ENCODE data around the gene RIPK3.

RIPK3 gene

GRCh38 chr14:24323341-24323740, 16.4 kb downstream of the RIPK3 start:
- no peak for DNase-seq (ENCODE audit: low read depth, low spot score)

DNA sequence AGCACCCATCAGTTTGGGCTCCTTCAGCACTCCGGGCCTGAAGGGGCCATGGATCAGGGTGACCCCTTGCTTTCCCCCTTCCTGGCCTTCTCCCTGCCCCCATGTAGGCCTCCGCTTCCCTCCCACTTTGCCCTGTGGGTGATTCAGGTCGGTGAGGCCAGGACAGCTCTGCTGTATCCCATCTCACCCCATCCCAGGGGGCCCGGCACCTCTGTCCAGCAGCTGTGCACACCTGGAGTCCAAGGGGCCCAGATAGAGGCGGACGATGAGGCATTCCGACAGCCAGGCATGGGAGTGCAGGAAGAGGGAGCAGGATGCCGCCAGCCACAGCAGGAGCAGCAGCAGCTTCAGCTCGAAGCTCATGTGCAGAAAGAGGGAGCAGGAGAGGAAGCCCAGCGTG, 17.1 kb downstream of the RIPK3 start:
- DNase-seq (ENCODE audit: low read depth, low spot score): no peak

DNA sequence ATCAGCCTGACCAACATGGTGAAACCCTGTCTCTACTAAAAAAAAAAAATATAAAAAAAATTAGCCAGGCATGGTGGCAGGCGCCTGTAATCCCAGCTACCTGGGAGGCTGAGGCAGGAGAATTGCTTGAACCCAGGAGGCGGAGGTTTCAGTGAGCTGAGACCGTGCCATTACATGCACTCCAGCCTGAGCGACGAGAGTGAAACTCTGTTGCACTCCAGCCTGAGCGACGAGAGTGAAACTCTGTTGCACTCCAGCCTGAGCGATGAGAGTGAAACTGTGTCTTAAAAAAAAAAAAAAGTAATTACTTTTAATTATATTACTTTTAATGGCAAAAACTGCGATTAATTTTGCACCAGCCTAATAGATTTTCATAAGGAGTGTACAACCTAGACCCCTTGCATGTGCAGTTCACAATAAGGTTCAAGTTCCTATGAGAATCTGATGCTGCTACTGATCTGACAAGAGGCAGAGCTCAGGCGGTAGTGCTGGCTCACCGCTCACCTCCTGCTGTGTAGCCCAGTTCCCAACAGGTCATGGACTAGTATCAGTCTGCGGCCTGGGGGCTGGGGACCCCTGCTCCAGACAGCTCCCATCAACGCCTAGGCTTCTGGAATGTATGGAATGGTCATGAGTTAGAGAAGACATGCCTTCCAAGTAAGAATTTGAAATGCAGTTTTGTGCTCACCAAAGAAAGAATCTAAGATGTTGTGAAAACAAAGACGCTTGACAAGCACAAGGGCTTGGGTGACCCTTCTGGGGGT, 18.4 kb downstream of the RIPK3 start:
- DNase-seq (ENCODE audit: low read depth, low spot score): peak; percentile 60

DNA sequence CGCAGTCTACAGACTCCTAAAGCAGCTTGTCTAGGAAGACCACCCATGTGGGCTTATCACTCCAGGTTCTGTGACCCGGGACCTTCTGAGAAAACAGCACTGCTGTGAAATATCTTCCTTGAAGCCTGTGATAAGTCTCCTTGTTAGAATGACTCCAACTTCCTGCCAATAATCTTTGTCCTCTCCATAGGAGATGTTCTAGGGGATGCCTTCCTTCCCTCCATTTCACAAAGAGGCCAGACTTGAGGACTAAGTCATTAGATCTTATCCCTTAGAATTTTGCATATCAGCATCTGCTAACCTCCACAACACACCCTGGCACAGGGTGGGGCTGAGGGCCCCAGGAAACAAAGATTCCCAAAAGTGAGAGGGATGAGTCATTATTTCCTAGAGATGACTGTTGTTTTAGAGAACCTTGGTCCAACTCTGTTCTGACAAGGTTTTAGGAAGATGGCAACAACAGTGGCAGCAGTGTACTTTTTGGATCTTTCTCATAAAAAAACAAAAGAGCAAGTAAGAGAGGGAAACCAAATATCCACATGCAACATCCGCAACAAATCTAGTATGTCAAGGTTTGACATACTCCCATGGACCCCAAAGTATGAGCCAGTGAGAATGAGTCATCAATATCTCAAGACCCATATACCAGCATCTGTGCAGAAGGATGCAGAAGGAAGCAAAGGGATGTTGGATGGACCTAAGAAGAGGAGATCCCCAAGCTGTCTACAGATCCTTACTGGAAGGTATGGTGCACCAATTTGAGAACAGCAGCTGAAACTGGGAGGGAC, 22.5 kb downstream of the RIPK3 start:
- DNase-seq (ENCODE audit: low read depth, low spot score): peak; percentile 16

GRCh38 chr14:24316597-24316950, 23.2 kb downstream of the RIPK3 start:
- DNase-seq (ENCODE audit: low read depth, low spot score): no peak

DNA sequence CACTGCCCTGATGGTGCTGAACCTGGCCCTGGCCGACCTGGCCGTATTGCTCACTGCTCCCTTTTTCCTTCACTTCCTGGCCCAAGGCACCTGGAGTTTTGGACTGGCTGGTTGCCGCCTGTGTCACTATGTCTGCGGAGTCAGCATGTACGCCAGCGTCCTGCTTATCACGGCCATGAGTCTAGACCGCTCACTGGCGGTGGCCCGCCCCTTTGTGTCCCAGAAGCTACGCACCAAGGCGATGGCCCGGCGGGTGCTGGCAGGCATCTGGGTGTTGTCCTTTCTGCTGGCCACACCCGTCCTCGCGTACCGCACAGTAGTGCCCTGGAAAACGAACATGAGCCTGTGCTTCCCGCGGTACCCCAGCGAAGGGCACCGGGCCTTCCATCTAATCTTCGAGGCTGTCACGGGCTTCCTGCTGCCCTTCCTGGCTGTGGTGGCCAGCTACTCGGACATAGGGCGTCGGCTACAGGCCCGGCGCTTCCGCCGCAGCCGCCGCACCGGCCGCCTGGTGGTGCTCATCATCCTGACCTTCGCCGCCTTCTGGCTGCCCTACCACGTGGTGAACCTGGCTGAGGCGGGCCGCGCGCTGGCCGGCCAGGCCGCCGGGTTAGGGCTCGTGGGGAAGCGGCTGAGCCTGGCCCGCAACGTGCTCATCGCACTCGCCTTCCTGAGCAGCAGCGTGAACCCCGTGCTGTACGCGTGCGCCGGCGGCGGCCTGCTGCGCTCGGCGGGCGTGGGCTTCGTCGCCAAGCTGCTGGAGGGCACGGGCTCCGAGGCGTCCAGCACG, 23.8 kb downstream of the RIPK3 start:
- peak; percentile 46 for DNase-seq (ENCODE audit: low read depth, low spot score)

DNA sequence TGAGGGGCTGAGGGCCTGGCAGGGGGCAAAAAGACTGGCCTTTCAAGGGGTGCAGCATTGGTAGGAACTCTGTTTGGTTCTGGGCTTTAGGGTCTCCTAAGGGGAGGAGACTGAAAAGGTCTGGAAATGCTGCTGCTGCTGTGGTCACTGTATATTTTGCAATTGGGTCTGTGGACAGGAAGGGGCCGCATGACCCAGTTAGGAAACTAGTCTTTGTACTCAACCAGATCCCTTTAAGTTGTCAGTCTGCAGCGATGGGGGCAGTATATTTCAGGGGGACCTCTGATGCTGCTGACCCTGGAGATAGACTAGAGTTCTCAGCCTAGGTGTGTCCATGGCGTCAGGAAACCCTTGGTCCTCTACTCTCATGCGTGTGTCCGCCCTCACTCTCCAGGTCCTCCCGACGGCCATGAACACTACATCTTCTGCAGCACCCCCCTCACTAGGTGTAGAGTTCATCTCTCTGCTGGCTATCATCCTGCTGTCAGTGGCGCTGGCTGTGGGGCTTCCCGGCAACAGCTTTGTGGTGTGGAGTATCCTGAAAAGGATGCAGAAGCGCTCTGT, 24.5 kb downstream of the RIPK3 start:
- no peak for DNase-seq (ENCODE audit: low read depth, low spot score)

GRCh38 chr14:24314377-24315193, 25.2 kb downstream of the RIPK3 start:
- DNase-seq (ENCODE audit: low read depth, low spot score): no peak

- DNase-seq (ENCODE audit: low read depth, low spot score): no peak
These were observed 25.9 kb downstream of the RIPK3 start for GRCh38 chr14:24313913-24314312.

- DNase-seq (ENCODE audit: low read depth, low spot score): no peak
These were observed 26.9 kb downstream of the RIPK3 start for GRCh38 chr14:24312736-24313507.

GRCh38 chr14:24311837-24312615, 27.8 kb downstream of the RIPK3 start:
- no peak for DNase-seq (ENCODE audit: low read depth, low spot score)

GRCh38 chr14:24310646-24311604, 28.9 kb downstream of the RIPK3 start, which contains the start of gene LTB4R:
Gene LTB4R (plus strand): TSS chr14:24311502. CDS start chr14:24315652, 4,150 bp downstream.
- peak; percentile 32 for DNase-seq (ENCODE audit: low read depth, low spot score)

DNA sequence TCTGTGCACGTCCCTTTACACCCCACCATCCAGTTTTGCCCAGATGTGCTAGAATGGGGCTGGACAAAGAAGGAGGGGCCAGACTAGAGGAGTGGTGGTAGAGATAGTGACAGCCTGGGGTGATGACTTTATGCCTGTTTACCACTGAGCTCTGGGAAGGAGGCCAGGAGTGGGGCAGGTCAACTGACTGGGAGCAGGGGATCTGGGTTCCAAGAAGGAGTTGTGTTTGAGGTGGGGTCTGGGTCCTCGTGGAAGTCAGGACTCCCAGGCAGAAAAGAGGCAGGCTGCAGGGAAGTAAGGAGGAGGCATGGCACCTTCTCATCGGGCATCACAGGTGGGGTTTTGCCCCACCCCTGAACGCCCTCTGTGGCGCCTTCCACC, 29.5 kb downstream of the RIPK3 start:
- DNase-seq (ENCODE audit: low read depth, low spot score): no peak

DNA sequence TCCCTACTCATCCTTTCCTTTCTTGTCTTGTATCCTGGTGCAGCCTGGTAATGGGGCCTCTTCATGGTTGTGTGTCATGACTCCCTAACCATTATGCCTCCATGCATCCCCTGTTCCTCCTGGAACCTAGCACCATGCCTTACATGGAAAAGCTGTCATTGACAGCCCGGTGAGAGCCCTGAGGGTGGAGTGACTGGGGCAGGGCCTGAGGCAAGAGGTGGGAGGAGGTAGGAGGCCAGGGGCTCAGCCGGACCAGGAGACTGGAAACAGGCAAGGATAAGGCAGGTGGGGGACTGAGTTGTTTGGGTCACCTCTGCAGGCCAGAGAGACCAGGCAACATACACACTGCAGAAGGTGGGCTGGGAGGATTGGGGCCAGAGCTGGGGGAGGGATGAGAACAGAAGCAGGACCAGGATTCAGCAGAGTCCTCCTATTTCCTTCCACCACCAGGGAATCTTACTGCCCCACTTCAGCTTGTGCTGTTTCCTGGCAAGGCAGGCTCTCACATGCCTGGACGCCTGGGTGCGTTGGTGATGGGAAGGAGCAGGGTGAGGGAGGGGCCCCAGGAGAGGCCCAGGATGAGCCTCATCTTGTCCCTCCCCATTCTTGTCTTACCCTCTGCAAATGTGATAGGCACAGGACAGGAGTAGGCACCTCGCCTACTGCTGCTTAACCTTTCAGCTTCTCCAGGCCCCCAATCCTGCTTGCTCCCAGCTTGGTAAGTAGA, 30.1 kb downstream of the RIPK3 start, which contains the start of gene LTB4R2:
Gene LTB4R2 (plus strand): TSS at position 603 of the 727 bp plus-strand sequence. CDS start 525 bp downstream, outside the sequence.
- DNase-seq (ENCODE audit: low read depth, low spot score): no peak

GRCh38 chr14:24308342-24309124, 31.3 kb downstream of the RIPK3 start:
- DNase-seq (ENCODE audit: low read depth, low spot score): no peak

DNA sequence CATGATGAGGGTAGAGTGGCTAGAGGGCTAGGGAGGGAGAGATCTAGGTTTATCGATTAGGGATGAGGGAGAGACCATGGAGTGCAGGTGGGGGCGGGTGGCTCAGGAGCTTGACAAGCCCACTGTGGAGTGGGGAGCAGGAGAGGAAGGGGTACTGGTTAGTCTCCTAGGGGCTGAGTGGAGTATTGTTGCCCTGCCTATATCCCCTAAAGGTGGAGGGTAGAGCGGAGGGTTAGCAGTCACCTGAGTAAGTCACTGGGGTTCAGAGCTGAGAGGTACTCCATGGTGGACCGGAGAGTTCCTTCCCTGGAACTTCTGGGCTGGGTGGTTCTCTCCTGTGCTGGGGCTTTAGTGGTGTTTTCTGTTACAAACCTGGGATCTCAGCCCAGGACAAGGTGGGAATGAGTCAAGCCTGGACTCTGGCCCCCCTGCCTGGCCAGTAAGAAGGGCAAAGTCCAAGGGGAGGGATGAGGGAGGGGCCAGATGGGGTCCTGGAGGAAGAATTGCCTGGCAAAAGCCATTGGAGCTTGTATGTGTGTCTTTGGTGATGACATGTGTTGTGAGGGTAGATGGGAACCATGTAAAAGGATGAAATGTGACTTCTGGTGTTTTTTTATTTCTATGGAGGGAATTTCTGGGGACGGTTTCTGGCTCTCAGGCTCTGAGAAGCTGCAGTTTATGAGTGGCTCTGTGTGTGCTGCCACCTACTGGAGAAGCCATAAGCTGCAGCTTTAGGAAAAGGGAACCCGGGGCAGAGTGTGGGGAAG, 32.0 kb downstream of the RIPK3 start, which contains the start of gene CIDEB:
Gene CIDEB (minus strand): TSS at position 403 of the 767 bp plus-strand sequence. CDS start 119 bp downstream, at position 284.
- peak; percentile 81 for DNase-seq (ENCODE audit: low read depth, low spot score)

All from ELF-1 (cell line).